LNCaP clone FGC (cell line): Measurements from ENCODE around the gene LIMK2.
A peak's percentile ranks its signal among the peaks of the same experiment; 100 is the strongest.
"Not testable (repeated sequence)": the region's sequence is repeated elsewhere in the genome, so short reads cannot be mapped to it uniquely, and the experiment has no call there.

Source experiments
- DNase-seq: peaks from one replicate; pipeline ENCODE4 v3.0.0-alpha.2; 2011; ENCODE audit warnings: low read depth
- H3K4me3 ChIP-seq: 2 replicates; pipeline ENCODE4 v1.5.1; 2011; ENCODE audit warnings: mild to moderate bottlenecking, low read depth, low read length, control low read depth
- TF ChIP-seq, protein P1 (sequence below): IDR thresholded peaks from 2 replicates; pipeline ENCODE4 v1.5.1; 2012; ENCODE audit warnings: mild to moderate bottlenecking; ENCODE audit not compliant: control insufficient read depth, insufficient read depth; ENCODE audit errors: extremely low read depth

The LIMK2 gene

GRCh38 chr22:31241936-31242335 is 29.8 kb downstream of the LIMK2 start:
- DNase-seq, result no peak
- TF ChIP-seq, protein P1, sequence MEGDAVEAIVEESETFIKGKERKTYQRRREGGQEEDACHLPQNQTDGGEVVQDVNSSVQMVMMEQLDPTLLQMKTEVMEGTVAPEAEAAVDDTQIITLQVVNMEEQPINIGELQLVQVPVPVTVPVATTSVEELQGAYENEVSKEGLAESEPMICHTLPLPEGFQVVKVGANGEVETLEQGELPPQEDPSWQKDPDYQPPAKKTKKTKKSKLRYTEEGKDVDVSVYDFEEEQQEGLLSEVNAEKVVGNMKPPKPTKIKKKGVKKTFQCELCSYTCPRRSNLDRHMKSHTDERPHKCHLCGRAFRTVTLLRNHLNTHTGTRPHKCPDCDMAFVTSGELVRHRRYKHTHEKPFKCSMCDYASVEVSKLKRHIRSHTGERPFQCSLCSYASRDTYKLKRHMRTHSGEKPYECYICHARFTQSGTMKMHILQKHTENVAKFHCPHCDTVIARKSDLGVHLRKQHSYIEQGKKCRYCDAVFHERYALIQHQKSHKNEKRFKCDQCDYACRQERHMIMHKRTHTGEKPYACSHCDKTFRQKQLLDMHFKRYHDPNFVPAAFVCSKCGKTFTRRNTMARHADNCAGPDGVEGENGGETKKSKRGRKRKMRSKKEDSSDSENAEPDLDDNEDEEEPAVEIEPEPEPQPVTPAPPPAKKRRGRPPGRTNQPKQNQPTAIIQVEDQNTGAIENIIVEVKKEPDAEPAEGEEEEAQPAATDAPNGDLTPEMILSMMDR, result no peak
- H3K4me3 ChIP-seq, result no peak overlapping the region

DNA sequence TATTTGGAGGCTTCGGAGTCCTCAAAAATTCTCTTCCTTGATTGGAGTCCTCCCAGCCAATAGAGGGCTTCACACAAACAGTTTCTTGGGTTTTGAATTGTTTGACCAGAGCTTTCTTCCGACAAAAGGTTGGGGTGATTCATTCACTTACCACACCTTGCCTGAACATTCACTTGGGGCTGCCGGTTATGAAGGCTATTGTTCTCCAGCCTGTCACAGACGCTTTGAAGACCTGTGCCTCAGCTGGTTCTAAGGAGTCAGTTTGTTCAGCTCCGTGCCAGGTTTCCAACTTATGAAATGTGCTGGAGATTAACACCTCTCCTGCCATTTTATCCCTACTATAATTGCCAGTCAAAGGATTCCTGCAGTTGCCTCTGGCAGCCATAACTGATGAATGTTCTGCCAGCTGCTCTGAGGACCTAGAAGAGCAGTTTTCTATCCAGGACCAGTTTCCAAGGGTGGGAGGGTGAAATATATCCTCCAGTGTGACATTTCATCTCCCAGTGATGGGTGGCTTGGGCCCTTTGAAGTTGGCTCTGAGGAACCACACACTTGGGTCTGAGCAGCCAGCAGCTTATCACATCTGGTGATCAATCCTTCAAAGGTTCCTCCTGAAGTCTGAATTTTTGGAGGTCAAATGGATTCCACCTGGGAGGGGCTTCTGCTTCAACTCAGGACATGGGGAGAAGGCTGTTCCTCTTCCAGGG is 31.4 kb downstream of the LIMK2 start:
- no peak overlapping the region for H3K4me3 ChIP-seq
- TF ChIP-seq, protein P1, result no peak
- no peak for DNase-seq

DNA sequence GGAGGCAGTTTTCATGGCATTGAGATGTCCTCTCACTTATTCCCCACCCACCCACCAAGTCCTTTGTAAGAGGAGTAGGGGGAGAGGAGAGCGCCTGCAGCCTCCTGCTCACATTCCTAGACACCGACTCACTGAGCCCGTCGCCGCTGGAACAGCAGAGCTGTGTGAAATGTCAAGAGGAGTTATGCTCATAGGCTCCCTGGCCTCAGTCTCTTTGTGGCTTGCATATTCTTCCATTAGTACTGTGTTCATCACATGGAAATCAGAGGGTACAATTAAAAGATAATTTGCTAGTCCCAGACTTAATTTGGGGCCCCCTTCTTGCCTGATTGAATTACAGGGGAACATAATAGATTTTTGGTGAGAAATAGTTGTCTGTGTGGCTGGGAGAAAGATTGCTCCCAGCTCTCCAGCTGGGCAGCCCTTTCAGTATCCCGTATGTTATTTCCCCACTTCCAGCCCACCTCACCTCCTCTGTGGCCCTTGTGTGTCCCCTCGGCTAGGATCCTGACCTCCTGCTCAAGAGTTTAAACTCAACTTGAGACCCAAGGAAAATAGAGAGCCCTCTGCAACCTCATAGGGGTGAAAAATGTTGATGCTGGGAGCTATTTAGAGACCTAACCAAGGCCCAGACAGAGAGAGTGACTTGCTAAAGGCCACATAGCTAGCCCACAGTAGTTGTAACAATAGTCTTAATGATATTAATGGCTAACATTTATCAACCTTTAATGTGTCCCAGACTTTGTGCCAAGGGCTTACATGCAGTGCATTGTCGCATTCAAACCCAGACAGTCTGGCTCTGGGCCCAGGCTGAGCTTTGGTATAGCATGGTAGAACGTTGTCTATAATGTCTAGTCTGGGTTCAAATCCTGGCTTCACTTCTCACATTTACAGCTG is 32.2 kb downstream of the LIMK2 start:
- TF ChIP-seq, protein P1, result no peak
- H3K4me3 ChIP-seq, result no peak overlapping the region
- no peak for DNase-seq

DNA sequence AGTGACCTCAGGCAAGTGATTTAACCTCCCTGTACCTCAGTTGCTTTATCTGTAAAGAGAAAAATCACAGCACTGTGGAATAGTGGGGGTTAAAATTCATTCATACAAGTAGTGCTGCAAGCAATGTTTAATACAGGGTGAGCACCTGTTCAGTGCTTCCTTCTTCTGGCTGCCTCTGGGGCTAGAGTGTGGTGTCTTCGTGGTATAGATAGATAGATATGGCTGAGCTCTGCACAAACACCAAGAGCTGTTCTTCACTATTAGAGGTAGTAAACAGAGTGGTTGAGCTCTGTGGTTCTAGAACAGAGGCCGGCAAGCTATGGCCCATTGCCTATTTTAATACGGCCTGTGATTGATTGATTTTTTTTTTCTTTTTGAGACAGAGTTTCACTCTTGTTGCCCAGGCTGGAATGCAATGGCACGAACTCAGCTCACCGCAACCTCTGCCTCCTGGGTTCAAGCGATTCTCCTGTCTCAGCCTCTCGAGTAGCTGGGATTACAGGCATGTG is 32.9 kb downstream of the LIMK2 start:
- DNase-seq, result no peak

GRCh38 chr22:31245998-31246397 is 33.9 kb downstream of the LIMK2 start:
- not testable (repeated sequence) for H3K4me3 ChIP-seq, DNase-seq

More for the DNA sequence above, 32.9 kb downstream of the LIMK2 start:
- TF ChIP-seq, protein P1, result no peak
- H3K4me3 ChIP-seq, result no peak overlapping the region

GRCh38 chr22:31246687-31247086 is 34.6 kb downstream of the LIMK2 start:
- TF ChIP-seq, protein P1, result no peak
- no peak for DNase-seq

DNA sequence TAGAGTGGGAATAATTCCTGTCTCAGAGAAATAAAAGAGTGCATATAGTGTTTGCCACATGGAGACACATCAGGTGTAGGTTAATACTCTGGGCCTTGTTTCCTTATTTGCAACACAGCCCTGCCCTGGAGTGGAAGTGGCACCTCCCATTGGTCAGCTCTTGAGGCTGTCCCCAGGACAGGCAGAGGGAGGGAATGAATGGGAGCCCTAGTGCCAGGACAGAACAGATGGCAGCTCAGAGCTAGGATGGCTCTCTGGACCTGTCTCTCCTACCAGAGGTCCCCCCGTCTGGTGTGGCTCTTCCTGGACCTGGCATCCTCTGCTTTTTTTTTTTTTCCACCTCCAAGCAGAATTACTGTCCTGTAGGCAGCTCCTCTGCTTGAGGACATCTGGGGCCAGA is 35.6 kb downstream of the LIMK2 start:
- no peak for DNase-seq
- TF ChIP-seq, protein P1, result no peak
- peak overlapping the region; percentile 80 for H3K4me3 ChIP-seq

More at GRCh38 chr22:31246687-31247086, 34.6 kb downstream of the LIMK2 start:
- no peak overlapping the region for H3K4me3 ChIP-seq
